Nucleus accumbens (tissue), 56 donors: Measurements from ENCODE around the gene ALKBH5.

Experiments
- DNase-seq, 56 donors: peaks; one replicate each; lab custom pipeline; 2025; lab: John Stamatoyannopoulos, UW

The ALKBH5 gene

DNA sequence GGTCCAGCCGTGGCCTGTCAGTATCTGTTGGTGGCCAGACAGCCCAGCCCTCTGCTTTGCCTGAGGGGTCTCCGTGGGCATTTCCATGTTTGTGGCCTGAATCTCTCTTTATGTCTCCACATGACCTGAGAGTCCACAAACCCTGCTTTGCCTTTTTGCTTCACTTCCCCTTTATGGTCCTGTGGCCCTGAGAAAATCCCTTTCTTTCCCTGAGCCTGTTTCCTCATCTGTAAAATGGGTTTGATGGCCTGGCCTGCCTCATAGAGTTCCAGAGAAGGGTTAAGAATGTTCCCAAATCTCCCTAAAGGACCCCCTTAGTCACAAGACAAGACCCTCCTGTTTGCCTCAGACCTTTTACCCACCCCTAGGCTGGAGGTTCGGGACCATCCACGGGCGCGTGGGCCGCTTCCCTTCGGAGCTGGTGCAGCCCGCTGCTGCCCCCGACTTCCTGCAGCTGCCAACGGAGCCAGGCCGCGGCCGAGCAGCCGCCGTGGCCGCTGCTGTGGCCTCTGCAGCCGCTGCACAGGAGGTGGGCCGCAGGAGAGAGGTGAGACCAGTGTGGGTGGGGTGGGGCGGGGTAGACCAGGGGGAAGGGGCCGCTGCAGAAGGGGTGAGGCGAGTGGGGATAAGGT, 26.2 kb upstream of the ALKBH5 start:
- no peak for DNase-seq

DNA sequence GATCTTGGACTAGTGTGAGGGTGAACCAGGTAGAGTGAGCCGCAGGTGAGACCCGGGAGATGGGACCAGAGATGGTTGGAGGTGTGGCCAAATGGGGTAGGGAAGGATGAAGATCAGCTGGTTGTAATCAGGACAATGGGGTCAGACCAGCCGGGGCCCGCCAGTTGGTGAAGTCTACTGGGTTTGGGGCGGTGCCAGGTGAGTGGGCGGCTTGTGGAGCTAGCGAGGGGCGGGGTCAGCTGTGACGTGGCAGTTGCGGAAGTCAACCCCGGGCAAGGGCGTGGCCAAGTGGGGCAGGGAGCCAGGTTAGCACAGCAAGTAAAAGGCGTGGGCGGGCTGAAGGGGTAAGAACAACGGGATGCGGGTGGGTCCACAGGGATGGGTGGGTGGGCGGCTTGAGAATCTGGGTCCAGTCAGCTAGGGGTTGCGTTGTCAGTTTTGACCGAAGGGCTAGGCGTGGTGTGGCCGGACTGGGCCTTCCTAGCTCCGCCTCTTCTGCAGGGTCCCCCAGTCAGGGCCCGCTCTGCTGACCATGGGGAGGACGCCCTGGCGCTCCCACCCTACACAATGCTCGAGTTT, 25.5 kb upstream of the ALKBH5 start:
- peak in 38 of 56 donors; percentile 7 to 88 (median 40) for DNase-seq

DNA sequence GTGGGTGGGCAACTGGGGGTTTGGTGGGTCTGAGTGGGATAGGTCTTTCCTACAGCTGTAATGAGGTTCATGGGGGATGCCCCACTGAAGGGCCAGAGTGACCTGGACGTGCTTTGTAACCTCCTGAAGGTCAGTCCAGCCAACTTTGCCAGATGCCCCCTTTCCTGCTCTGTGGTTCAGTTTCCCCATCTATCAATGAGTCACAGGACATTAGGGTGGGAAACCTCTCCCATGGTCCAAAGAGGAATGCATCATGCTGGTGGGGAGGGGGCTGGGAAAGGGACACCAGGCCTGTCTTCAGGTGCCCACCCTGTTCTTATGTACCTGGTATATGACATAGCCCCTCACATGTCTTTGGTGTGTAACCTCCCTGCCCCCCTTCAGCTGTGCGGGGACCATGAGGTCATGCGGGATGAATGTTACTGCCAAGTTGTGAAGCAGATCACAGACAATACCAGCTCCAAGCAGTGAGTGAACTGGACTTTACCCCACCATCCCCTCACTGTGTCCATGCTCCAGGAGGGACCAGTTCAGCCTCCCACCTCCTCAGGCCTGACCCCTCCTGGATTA, 24.0 kb upstream of the ALKBH5 start:
- DNase-seq, result no peak

DNA sequence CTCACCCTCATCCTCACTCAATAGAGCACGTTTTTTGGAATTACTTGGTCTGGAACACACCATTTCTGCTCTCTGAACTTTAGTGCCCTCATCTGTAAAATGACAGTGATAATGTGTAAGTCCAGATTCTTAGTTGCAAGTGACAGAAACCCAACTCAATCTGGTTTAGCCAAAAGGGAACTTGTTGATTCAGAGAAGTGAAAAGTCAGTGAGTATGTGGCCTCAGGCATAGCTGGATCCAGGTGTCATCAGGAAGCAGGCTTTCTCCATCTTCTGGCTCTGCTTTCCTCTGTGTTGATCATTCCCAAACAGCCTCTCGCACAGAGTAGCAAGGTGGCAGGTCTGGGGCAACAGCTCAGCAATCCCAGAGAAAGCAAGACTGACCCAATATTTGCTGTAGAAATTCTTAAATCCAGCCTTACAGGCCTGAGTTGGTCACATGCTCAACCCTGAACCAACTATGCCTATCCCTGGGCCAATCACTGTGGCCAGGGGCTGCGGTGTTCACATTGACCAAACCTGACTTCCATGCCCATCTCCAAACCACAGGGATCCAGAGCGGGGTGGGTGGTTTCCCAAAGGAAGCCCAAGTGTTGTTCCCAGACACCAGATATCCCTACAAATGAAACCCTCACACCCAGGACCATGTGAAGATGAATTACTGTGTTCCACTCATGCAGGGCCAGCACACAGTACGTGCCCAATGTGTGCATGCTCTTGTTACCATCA, 23.3 kb upstream of the ALKBH5 start:
- DNase-seq, result no peak

DNA sequence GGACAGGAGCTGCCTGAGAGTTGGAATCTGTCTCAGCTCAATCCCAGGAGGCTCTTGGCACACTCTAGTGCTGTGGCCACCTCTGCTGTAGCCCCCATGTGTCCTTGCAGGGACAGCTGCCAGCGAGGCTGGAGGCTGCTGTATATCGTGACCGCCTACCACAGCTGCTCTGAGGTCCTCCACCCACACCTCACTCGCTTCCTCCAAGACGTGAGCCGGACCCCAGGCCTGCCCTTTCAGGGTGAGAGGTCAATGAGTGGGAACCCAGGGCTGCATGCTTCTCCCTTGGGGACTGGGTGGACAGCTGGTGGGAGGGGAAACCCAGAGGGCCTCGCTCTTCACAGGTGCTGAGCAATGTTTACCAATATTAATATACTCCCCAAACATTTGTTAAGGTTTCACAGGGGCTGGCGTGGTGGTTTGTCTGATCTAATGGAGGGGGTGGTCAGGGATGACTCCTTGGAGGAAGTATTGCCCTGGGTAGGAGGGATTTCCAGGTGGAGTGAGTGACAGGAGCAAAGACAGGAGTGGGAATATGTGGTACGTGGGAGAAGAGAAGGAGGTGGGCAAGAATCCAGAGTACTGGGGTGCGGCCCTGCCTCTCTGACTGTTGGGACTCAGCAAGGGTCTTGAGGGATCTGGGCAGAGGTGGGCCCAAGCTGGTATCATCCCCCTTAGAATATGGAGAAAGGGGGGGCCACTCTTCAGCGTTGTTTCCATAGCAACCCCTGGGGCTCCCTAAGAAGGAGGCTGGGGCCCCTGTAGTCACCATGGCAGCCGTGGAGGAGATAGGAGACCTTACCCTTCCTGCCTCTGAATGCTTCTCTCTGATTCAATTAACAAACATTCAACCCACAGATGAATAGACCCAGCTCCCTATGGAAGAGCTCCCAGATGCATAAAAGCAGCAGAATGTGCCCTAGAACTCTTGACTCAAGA, 22.2 kb upstream of the ALKBH5 start:
- peak in 10 of 56 donors; percentile 11 to 51 (median 29) for DNase-seq

DNA sequence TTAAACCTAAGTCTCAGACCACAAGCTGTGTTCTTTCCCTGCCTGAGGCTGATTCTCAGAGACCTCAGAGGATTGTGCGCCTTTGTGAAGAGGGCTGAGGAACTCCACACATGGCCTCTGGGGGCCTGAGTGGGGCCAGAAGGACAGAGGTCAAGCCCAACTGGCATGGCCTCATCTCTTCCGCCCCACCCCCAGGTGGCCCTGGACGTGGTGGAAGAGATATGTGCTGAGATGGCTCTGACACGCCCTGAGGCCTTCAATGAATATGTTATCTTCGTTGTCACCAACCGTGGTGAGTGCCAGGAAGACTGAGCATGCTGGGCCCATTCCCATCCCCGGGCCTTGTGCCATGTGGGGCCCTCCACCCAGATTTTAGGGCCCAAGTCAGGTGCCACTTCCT, 20.1 kb upstream of the ALKBH5 start:
- DNase-seq, result no peak

DNA sequence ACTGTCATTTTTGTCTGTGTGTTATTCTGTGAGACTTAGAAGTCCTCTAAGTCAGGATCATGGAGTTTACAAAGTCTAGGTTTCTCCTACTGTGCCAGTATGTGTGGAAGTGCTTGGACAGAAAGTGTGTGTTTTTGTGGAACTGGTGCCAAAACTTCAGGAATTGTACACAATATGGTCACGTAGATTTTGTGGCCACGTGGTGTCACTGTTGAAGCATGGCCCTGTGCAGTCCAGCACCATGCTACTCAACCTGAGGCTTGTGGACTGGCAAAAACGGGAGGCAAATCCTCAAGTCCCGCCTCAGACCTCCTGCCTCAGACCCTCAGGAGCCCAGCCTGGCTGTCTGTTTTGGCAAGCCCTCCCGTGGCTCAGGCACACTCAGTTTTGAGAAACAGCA, 16.7 kb upstream of the ALKBH5 start:
- no peak for DNase-seq

DNA sequence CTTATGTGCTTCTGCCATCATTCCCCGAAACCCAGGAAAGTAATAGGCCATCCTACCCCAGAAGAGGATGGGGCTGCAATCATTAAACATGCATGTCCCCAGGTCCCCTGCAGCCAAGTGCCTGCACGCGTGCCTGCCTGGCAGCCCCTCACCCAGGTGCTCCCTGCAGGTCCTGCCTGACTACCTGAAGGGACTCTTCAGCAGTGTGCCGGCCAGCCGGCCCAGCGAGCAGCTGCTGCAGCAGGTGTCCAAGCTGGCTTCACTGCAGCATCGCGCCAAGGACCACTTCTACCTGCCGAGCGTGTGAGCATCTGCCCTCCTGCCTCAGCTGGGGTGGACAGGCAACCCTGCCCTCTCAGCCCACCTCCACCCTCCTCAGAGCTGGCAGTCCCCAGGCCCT, 16.2 kb upstream of the ALKBH5 start:
- no peak for DNase-seq

DNA sequence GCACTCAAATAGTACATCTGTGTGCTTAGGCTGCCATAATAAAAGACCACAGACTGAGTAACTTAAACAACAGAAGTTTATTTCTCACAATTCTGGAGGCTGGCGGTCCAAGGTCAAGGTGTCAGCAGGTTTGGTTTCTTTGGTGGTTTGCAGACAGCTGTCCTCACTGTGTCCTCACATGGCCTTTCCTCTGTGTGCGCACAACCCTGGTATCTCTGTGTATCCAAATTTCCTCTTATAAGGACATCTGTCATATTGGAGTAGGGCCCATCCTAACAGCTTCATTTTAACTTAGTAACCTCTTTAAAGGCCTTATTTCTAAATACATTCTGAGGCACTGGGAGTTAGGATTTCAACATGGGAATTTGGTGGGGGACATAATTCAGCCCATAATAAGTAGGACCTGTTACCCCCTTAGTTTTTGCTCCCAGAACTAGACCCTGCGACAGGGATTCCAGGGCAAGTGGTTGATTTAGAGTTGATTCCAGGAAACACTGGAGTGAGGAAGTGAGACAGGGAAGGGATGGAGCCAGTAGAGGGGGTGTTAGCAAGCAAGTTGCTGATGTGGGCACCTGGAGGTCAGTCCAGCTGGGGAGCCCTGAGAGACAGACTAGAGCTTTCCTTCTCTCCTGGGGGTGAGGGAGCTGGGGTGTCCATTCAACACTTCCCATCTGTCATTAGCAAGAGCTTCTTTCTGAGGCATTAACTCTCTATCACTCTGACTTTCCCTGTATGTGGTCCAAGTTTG, 10.9 kb upstream of the ALKBH5 start:
- DNase-seq, result no peak

DNA sequence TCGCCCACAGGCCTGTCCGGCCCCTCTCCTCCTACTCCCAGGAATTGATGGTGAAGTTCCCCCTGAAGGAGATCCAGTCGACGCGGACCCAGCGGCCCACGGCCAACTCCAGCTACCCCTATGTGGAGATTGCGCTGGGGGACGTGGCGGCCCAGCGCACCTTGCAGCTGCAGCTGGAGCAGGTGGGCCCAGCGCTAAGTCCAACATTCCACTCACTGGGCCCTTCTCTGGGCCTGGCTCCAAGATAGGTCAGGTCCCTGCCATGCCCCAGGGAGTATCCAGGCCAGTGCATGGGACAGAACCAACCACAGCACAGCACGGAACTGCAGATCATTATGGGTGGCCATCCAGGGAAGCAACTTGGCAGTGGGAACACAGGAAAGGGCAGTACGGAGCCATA, 9.9 kb upstream of the ALKBH5 start:
- no peak for DNase-seq

DNA sequence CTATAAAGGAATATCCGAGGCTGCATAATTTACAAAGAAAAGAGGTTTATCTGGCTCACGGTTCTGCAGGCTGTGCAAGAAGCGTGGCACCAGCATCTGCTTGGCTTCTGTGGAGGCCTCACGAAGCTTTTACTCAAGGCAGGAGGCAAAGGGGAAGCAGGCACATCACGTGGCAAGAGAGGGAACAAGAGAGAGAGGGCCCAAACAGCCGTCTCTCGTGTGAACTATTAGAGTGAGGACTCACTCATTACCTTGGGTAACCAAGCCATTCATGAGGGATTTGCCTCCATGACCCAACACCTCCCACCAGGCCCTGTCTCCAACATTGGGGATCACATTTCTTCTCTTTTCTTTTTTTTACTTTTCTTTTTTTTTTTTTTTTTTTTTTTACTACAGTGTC, 7.5 kb upstream of the ALKBH5 start:
- DNase-seq, result peak in 1 of 56 donors; percentile 14

DNA sequence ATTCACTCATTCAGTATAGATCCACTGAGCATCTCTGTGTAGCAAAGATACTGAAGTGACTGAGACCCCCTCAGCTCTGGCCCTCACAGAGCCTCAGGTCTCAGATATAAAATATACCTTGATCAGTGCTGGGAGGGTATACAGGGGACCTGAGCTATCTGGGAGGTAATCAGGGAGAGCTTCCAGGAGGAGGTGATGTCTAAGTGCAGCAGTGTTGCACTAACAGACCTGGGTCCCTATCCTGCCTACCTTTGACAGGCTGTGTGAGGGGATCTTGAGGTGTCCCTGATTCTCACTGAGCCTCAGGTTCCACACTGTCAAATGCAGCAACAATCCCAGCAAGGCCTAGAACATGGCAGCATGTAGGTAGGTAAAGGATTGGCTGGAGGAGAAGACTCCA, 6.5 kb upstream of the ALKBH5 start:
- no peak for DNase-seq

DNA sequence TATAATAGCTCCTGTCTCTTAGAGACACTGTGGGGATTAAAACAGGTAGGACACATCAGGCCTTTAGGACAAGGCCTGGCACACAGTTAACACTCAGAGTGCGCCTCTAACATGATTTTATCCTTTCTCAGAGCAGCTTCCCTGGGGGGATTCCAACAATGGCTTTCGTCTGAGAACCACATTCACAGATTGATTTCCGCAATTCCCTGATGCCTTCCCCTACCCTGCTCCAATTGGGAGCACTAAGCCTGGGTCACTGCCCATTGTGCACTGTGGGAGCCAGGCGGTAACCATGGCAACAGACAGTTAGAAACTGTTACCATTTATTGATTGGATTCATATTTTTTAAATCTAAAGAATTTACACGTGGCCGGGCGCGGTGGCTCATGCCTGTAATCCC, 5.9 kb upstream of the ALKBH5 start:
- DNase-seq, result no peak

DNA sequence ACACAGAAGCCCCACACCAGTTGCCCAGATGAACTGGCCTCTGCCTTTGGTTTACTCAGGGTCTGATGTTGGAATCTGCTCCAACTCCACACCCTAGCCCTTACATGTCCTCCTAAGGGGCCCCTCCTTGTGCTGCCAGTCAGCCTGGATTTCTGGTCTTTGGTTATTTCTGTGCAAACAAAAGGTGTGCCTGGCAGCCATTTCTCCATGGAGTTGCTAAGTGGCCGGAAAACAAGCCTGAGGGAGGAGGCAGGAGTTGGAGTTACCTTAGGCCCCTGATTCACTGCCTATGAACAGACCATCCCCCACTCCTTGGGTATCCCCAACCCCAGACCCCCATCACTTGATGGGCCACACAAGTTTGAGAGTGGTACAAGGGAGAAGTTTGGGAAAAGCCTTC, 4.4 kb upstream of the ALKBH5 start:
- no peak for DNase-seq

DNA sequence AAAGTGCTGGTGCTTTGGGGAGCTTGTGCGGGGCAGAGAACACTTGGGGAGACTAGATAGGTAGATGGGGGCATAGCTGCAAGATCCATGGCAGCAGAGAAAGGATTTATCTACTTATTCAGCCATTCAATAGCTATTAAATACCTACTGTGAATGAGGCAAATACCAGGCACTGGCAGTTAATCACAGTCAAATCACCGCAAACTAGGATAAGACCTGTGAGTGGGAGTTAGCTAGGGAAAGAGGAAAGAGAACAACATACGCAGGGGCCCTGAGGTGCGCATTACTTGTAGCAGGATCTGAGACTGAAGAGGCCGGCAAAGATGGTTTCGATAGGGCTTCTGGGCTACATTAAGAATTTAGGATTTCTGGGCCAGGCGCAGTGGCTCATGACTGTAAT, 3.8 kb upstream of the ALKBH5 start:
- no peak for DNase-seq

DNA sequence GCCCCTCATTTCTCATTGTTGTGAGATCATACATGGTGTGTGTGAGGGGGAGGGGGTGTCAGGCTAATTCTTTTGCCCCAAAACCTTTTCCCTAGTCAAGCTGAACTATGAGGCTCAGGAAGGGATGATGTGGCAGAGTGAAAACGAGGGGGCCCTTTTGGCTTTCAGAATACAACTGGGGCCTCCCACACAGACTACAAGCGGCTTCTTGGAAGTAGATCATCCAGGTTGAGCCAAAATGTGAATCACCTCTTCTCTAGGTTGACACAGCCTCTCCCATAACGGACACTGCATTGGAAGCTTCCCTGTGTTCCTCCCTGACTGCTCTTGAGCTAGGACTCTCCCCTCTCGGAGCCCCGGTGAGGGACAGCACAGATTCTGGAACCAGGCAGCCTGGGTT, 2.3 kb upstream of the ALKBH5 start:
- no peak for DNase-seq

DNA sequence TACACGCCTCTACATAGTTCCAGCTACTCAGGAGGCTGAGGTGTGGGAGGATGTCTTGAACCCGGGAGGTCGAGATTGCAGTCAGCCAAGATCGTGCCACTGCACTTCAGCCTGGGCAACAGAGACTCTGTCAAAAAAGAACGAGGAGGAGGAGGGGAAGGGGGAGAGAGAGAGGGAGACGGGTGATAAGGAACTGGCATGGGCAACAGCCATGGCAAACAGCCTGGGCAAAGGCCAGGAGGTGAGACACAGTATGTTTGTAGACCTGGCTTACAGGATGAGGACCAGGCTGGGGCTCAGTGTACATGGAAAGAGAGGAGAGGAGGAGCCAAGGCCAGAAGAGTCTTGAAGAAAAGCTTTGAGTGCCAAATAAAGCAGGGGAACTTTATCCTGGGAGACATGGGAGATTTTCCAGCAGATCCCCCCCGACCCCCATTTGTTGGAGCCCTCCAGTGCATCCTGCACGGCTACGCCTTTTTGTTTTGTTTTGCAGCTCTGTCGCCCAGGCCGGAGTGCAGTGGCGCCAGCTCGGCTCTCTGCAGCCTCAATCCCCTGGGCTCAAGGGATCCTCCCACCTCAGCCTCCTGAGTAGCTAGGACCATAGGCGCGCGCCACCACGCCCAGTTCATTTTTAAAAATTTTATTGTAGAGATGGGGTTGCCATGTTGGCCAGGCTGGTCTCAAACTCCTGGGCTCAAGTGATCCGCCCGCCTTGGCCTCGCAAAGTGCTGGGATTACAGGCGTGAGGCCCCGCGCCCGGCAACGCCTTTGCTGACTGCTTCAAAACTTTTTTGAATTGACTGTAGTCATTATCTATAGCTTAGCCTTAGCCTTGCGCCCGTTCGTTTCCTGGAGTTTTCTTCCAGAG, 1.3 kb upstream of the ALKBH5 start:
- DNase-seq, result no peak

DNA sequence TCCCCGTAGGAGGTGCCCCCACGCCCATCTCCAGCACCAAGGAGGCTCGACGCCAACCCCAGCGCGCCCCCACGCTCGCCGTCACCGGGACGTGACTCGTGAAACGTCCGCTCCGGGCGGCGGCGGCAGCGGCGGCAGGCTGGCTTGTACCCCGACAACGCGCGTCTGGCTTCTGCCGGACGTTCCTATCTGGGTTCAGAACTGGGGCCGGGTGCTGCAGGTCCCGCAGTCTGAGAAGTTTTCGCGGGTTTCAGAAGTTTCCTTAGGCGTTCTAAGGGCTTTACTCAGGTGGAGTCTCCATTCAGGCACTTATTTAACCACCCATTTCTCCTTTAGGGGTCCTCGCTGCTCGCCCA, 672 bp upstream of the ALKBH5 start:
- peak in 50 of 56 donors; percentile 55 to 93 (median 86) for DNase-seq
